ENCODE results near the gene MECR.

The MECR gene

DNA sequence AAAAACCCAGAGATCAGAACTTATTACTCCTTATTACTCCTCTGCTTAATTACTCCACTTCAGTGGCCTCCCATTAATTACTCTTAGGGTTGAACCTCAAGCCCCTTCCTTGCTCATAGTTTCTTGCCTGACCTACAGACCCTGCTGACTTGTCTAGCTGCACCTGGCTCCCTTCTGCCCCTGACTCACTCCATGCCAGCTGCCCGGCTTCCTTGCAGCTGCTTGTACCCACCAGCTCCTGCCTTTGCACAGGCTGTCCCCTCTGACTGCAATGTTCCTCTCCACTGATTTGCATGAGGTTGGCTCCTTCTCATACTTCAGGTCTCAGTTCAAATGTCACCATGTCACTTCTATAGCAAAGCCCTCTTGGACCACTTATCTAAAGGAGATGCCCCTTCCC is 3.7 kb upstream of the MECR start:
- no peak for DNase-seq (ENCODE audit: low spot score)
- peaks cover 15% of the 10 kb centered on the region for H3K4me1 ChIP-seq (ENCODE audit: insufficient read depth, poor library complexity, severe bottlenecking)
- H3K27ac ChIP-seq (ENCODE audit: poor library complexity, severe bottlenecking), result no peak overlapping the region
- no peak overlapping the region for H3K4me3 ChIP-seq (ENCODE audit: severe bottlenecking)
- ATAC-seq (ENCODE audit: low read depth), result no peak
- H3K36me3 ChIP-seq (ENCODE audit: low read depth), result no peaks in the 10 kb centered on the region
- no peaks in the 10 kb centered on the region for H3K9me3 ChIP-seq (ENCODE audit: severe bottlenecking)
- H3K27me3 ChIP-seq (ENCODE audit: insufficient read depth, poor library complexity, severe bottlenecking), result no peaks in the 10 kb centered on the region
- no peak for TF ChIP-seq CTCF (IDR thresholded peaks at IDR 0.05; ENCODE audit: poor library complexity, severe bottlenecking)

- H3K27me3 ChIP-seq (ENCODE audit: insufficient read depth, poor library complexity, severe bottlenecking), result no peaks in the 10 kb centered on the region
These were observed 3.0 kb upstream of the MECR start for GRCh38 chr1:29233693-29234092.

GRCh38 chr1:29232387-29232786 is 1.7 kb upstream of the MECR start:
- H3K4me3 ChIP-seq (ENCODE audit: severe bottlenecking), result no peak overlapping the region
- DNase-seq (ENCODE audit: low spot score) (no peak), ATAC-seq (ENCODE audit: low read depth) (no peak)
- no peaks in the 10 kb centered on the region for H3K27me3 ChIP-seq (ENCODE audit: insufficient read depth, poor library complexity, severe bottlenecking)
- no peaks in the 10 kb centered on the region for H3K9me3 ChIP-seq (ENCODE audit: severe bottlenecking)
- peaks cover 4% of the 10 kb centered on the region for H3K4me1 ChIP-seq (ENCODE audit: insufficient read depth, poor library complexity, severe bottlenecking)
- no peaks in the 10 kb centered on the region for H3K36me3 ChIP-seq (ENCODE audit: low read depth)
- no peak for TF ChIP-seq CTCF (IDR thresholded peaks at IDR 0.05; ENCODE audit: poor library complexity, severe bottlenecking)
- H3K27ac ChIP-seq (ENCODE audit: poor library complexity, severe bottlenecking), result no peak overlapping the region

More at GRCh38 chr1:29233693-29234092, 3.0 kb upstream of the MECR start:
- ATAC-seq (ENCODE audit: low read depth), result no peak
- Histone ChIP-seq H3K4me3 (ENCODE audit: severe bottlenecking) (no peak overlapping the region), H3K27ac (ENCODE audit: poor library complexity, severe bottlenecking) (no peak overlapping the region), H3K36me3 (ENCODE audit: low read depth) (no peaks in the 10 kb centered on the region), H3K9me3 (ENCODE audit: severe bottlenecking) (no peaks in the 10 kb centered on the region), H3K4me1 (ENCODE audit: insufficient read depth, poor library complexity, severe bottlenecking) (peaks cover 7% of the 10 kb centered on the region)
- DNase-seq (ENCODE audit: low spot score), result no peak
- no peak for TF ChIP-seq CTCF (IDR thresholded peaks at IDR 0.05; ENCODE audit: poor library complexity, severe bottlenecking)

GRCh38 chr1:29230204-29230552 is 556 bp downstream of the MECR start:
- no peak for ATAC-seq (ENCODE audit: low read depth)
- no peak overlapping the region for H3K27ac ChIP-seq (ENCODE audit: poor library complexity, severe bottlenecking)

More at GRCh38 chr1:29230204-29230552, 556 bp downstream of the MECR start:
- peak overlapping the region; percentile 92 for H3K4me3 ChIP-seq (ENCODE audit: severe bottlenecking)
- H3K27me3 ChIP-seq (ENCODE audit: insufficient read depth, poor library complexity, severe bottlenecking), result no peaks in the 10 kb centered on the region
- H3K4me1 ChIP-seq (ENCODE audit: insufficient read depth, poor library complexity, severe bottlenecking), result peaks cover 4% of the 10 kb centered on the region
- no peaks in the 10 kb centered on the region for H3K36me3 ChIP-seq (ENCODE audit: low read depth)
- no peaks in the 10 kb centered on the region for H3K9me3 ChIP-seq (ENCODE audit: severe bottlenecking)
- no peak for DNase-seq (ENCODE audit: low spot score)
- no peak for TF ChIP-seq CTCF (IDR thresholded peaks at IDR 0.05; ENCODE audit: poor library complexity, severe bottlenecking)
